Measurements from ENCODE around the gene TGFBR2.

Gene TGFBR2

GRCh38 chr3:30617069-30617468 is 10.7 kb downstream of the TGFBR2 start:
- TF ChIP-seq CTCF (IDR thresholded peaks at IDR 0.05; ENCODE audit: low read depth, low read length), result no peak
- no peak for DNase-seq (ENCODE audit: low read depth in 2 of 2)
- no peak overlapping the region for H3K4me3 ChIP-seq (replicated peaks in 1 of 2; ENCODE audit: low read depth in 2 of 2, low read length in 2 of 2)

GRCh38 chr3:30617653-30618052 is 11.3 kb downstream of the TGFBR2 start:
- DNase-seq (ENCODE audit: low read depth in 2 of 2), result no peak
- TF ChIP-seq CTCF (IDR thresholded peaks at IDR 0.05; ENCODE audit: low read depth, low read length), result no peak
- H3K4me3 ChIP-seq (replicated peaks in 1 of 2; ENCODE audit: low read depth in 2 of 2, low read length in 2 of 2), result no peak overlapping the region

- no peak overlapping the region for H3K4me3 ChIP-seq (replicated peaks in 1 of 2; ENCODE audit: low read depth in 2 of 2, low read length in 2 of 2)
- no peak for DNase-seq (ENCODE audit: low read depth in 2 of 2)
- no peak for TF ChIP-seq CTCF (IDR thresholded peaks at IDR 0.05; ENCODE audit: low read depth, low read length)
Measured at GRCh38 chr3:30618526-30618925, 12.1 kb downstream of the TGFBR2 start.

- DNase-seq (ENCODE audit: low read depth in 2 of 2), result no peak
- no peak overlapping the region for H3K4me3 ChIP-seq (replicated peaks in 1 of 2; ENCODE audit: low read depth in 2 of 2, low read length in 2 of 2)
- no peak for TF ChIP-seq CTCF (IDR thresholded peaks at IDR 0.05; ENCODE audit: low read depth, low read length)
Measured at GRCh38 chr3:30619318-30619717, 12.9 kb downstream of the TGFBR2 start.

GRCh38 chr3:30620402-30621360 is 14.3 kb downstream of the TGFBR2 start:
- DNase-seq (ENCODE audit: low read depth in 2 of 2), result no peak

GRCh38 chr3:30621576-30621975 is 15.2 kb downstream of the TGFBR2 start:
- no peak overlapping the region for H3K4me3 ChIP-seq (replicated peaks in 1 of 2; ENCODE audit: low read depth in 2 of 2, low read length in 2 of 2)
- no peak for TF ChIP-seq CTCF (IDR thresholded peaks at IDR 0.05; ENCODE audit: low read depth, low read length)
- no peak for DNase-seq (ENCODE audit: low read depth in 2 of 2)

More at GRCh38 chr3:30620402-30621360, 14.3 kb downstream of the TGFBR2 start:
- no peak for TF ChIP-seq CTCF (IDR thresholded peaks at IDR 0.05; ENCODE audit: low read depth, low read length)
- no peak overlapping the region for H3K4me3 ChIP-seq (replicated peaks in 1 of 2; ENCODE audit: low read depth in 2 of 2, low read length in 2 of 2)

All from cardiac fibroblast (primary cell).